HK-2 (cell line): ENCODE results near the gene REEP3.
A peak's percentile ranks its signal among the peaks of the same experiment; 100 is the strongest.
"Not testable (repeated sequence)": the region's sequence is repeated elsewhere in the genome, so short reads cannot be mapped to it uniquely, and the experiment has no call there.

Experiments used
- DNase-seq: peaks from one replicate; pipeline ENCODE4 v3.0.0-alpha.2; 2018; ENCODE audit not compliant: unreplicated experiment

Gene REEP3

GRCh38 chr10:63520500-63521415 lies at the start of gene REEP3:
REEP3 (plus strand) TSS chr10:63521401; CDS start chr10:63521546, 145 bp downstream.
- peak; percentile 81 for DNase-seq

- no peak for DNase-seq
Measured at GRCh38 chr10:63474488-63474887, 46.7 kb upstream of the REEP3 start.

GRCh38 chr10:63477927-63478326 lies 43.3 kb upstream of the REEP3 start:
- no peak for DNase-seq

GRCh38 chr10:63478564-63478963 lies 42.6 kb upstream of the REEP3 start:
- DNase-seq, result no peak

- no peak for DNase-seq
Measured at GRCh38 chr10:63480237-63480636, 41.0 kb upstream of the REEP3 start.

- DNase-seq, result no peak
Measured at GRCh38 chr10:63481815-63482421, 39.3 kb upstream of the REEP3 start.

GRCh38 chr10:63483983-63484382 lies 37.2 kb upstream of the REEP3 start:
- DNase-seq, result no peak

- DNase-seq, result no peak
Measured at GRCh38 chr10:63487990-63488389, 33.2 kb upstream of the REEP3 start.

- no peak for DNase-seq
Measured at GRCh38 chr10:63489838-63490237, 31.4 kb upstream of the REEP3 start.

- DNase-seq, result no peak
Measured at GRCh38 chr10:63491588-63492316, 29.4 kb upstream of the REEP3 start.

- not testable (repeated sequence) for DNase-seq
Measured at GRCh38 chr10:63492317-63492690, 28.9 kb upstream of the REEP3 start.

- no peak for DNase-seq
Measured at GRCh38 chr10:63493004-63493403, 28.2 kb upstream of the REEP3 start.

- DNase-seq, result no peak
Measured at GRCh38 chr10:63494951-63495350, 26.2 kb upstream of the REEP3 start.

- no peak for DNase-seq
Measured at GRCh38 chr10:63496561-63496960, 24.6 kb upstream of the REEP3 start.

- no peak for DNase-seq
Measured at GRCh38 chr10:63497321-63497720, 23.9 kb upstream of the REEP3 start.

GRCh38 chr10:63498665-63499064 lies 22.5 kb upstream of the REEP3 start:
- no peak for DNase-seq

- not testable (repeated sequence) for DNase-seq
Measured at GRCh38 chr10:63500551-63500950, 20.6 kb upstream of the REEP3 start.

GRCh38 chr10:63501954-63502353 lies 19.2 kb upstream of the REEP3 start:
- no peak for DNase-seq

GRCh38 chr10:63502832-63503231 lies 18.4 kb upstream of the REEP3 start:
- no peak for DNase-seq

- no peak for DNase-seq
Measured at GRCh38 chr10:63503395-63503794, 17.8 kb upstream of the REEP3 start.

- DNase-seq, result no peak
Measured at GRCh38 chr10:63504145-63504881, 16.9 kb upstream of the REEP3 start.

GRCh38 chr10:63505562-63505961 lies 15.6 kb upstream of the REEP3 start:
- DNase-seq, result no peak
